ENCODE results near the gene RBM47. TPM values are rescaled to one million over a fixed set of nuclear protein-coding genes. Genes with fewer than 3 reads are reported as not detected.

The RBM47 gene
- total and polyA plus RNA-seq, 12 donors, result 0.41 to 14.0 (median 2.1) TPM

DNA sequence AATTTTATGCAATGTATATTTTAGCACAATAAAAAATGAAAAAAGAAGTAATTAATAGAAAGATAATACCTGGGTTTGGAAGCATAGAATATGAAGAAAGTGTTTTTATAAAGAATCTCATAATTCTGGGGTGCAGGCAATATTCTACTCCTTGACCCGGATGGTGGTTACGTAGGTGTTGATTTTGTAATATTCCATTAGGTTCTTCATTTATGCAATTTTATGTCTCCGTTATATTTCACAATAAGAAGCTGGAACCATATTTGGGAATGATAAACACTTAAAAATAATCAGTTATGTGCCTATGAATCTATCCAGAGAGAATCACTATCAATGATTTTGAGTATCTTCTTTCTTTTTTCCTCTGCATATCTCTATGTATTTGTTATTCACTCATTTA is 256.0 kb downstream of the RBM47 start:
- ATAC-seq (no peak), DNase-seq (no peak)
- no peak overlapping the region for H3K4me3 ChIP-seq
- intact Hi-C loops (cut with DNase I), result no loop called here
- TF ChIP-seq CTCF (IDR thresholded peaks at IDR 0.05), result no peak
- no peaks in the 10 kb centered on the region for H3K4me1 ChIP-seq
- H3K36me3 ChIP-seq, result no peaks in the 10 kb centered on the region
- 94 to 98% methylated on average over 3 of the region's 3 CpGs for WGBS, 2 donors
- peaks cover 0 to 5% (median 0%) of the 10 kb centered on the region in 7 donors for H3K27me3 ChIP-seq
- no peak overlapping the region for H3K27ac ChIP-seq
- H3K9me3 ChIP-seq, result no peaks in the 10 kb centered on the region

Small RNA genes lying within 50 kb of the gene (microRNA-seq; reads per million reads assigned to microRNA genes)
- gene MIR4802, result 0 to 0.60 reads per million in 2 donors

Other genes with a start within 250 kb of the RBM47 start
- gene NSUN7, start 120.1 kb upstream of the RBM47 start, total RNA-seq, result 1 to 10 TPM in 1 of 10 donors, under 1 TPM in 6, not detected in 3; 0.15 to 1.3 (median 0.33) TPM
- under 1 TPM; 0.03 to 0.15 TPM for gene NSUN7, start 120.1 kb upstream of the RBM47 start, polyA plus RNA-seq